Measurements from ENCODE around the gene COMMD10. TPM values are rescaled to one million over a fixed set of nuclear protein-coding genes. Genes with fewer than 3 reads are reported as not detected.
"Not testable (repeated sequence)": the region's sequence is repeated elsewhere in the genome, so short reads cannot be mapped to it uniquely, and the experiment has no call there.

The COMMD10 gene
- total RNA-seq, 1 experiment from 2014 or later: 22.7 TPM

DNA sequence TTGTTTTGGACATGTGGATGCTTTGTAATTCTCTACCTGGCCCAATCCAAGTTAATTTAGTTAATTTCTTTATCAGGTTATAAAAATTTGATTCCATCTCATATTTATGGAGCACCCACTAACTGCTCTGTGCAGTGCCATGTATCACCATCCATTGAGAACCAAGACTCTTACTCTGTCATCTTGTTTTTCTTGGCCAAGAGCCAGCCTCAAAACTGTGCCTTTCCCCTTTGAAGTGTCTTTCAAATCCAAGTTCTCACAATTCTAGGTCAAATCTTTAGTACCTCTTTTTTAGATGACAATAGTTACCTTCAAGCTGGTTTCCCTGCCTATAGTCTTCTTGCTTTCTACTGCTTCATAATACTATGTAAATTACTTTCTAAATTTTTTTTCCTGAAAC lies 3.2 kb downstream of the COMMD10 start:
- DNase-seq (ENCODE audit: low read depth): no peak
- in situ Hi-C loops (cut with HindIII; ENCODE audit: low pct_unique_long_range_greater_than_20kb, low sequenced_read_pairs): no loop called here

DNA sequence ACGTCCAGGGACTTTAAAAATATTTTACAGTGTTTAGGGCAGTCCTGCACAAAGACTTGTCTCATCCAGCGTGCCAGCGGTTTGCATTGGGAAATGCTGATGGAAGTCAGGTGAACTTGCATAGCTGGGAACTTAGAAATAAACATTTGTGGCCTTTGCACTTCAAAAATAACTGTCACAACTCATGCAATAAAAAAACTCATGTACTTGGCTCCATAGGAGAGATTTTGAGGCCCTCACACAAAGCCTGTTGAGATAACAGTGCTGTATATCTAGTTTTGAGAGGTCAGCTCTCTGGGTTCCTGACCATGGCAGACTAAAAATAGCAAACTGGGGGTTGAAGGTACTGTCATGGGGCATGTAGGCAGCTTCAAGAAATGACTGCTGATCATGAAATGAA lies 5.5 kb downstream of the COMMD10 start:
- in situ Hi-C loops (cut with HindIII; ENCODE audit: low pct_unique_long_range_greater_than_20kb, low sequenced_read_pairs): no loop called here
- DNase-seq (ENCODE audit: low read depth): no peak

- in situ Hi-C loops (cut with HindIII; ENCODE audit: low pct_unique_long_range_greater_than_20kb, low sequenced_read_pairs): no loop called here
Observed at GRCh38 chr5:116091416-116091815, 6.6 kb downstream of the COMMD10 start.

GRCh38 chr5:116097301-116097700 lies 12.5 kb downstream of the COMMD10 start:
- DNase-seq (ENCODE audit: low read depth): no peak
- in situ Hi-C loops (cut with HindIII; ENCODE audit: low pct_unique_long_range_greater_than_20kb, low sequenced_read_pairs): no loop called here

More at GRCh38 chr5:116091416-116091815, 6.6 kb downstream of the COMMD10 start:
- DNase-seq (ENCODE audit: low read depth): no peak

GRCh38 chr5:116098998-116099397 lies 14.2 kb downstream of the COMMD10 start:
- in situ Hi-C loops (cut with HindIII; ENCODE audit: low pct_unique_long_range_greater_than_20kb, low sequenced_read_pairs): no loop called here
- DNase-seq (ENCODE audit: low read depth): no peak

DNA sequence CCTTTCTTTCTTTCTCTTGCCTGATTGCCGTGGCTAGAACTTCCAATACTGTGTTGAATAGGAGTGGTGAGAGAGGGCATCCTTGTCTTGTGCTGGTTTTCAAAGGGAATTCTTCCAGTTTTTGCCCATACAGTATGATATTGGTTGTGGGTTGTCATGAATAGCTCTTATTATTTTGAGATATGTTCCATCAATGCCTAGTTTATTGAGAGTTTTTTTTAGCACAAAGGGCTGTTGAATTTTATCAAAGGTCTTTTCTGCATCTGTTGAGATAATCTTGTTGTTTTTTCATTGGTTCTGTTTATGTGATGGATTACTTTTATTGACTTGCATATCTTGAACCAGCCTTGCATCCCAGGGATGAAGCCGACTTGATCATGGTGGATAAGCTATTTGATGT lies 20.1 kb downstream of the COMMD10 start:
- in situ Hi-C loops (cut with HindIII; ENCODE audit: low pct_unique_long_range_greater_than_20kb, low sequenced_read_pairs): not testable (repeated sequence)

GRCh38 chr5:116115163-116115562 lies 30.3 kb downstream of the COMMD10 start:
- DNase-seq (ENCODE audit: low read depth): no peak
- in situ Hi-C loops (cut with HindIII; ENCODE audit: low pct_unique_long_range_greater_than_20kb, low sequenced_read_pairs): no loop called here

More for the DNA sequence above, 20.1 kb downstream of the COMMD10 start:
- not testable (repeated sequence) for DNase-seq (ENCODE audit: low read depth)

DNA sequence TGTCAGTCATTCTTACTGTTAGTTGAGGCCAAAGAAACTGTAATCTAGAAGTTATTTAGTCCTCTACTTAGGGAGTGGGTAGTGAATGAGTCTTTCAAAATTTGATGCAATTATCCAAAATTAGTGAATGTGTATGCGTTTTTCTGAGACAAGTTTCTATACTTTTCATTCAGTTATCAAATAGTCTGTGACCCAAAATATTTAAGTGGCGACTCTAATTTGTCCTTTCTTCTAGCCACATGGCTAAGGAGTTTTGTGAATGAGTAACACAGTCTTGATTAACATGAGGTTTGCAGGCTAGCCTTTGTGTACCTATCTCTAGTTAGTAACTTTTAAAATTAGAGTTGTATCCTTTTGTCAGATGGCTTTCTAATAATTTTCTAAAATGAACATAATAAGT lies 45.6 kb downstream of the COMMD10 start:
- DNase-seq (ENCODE audit: low read depth): no peak
- in situ Hi-C loops (cut with HindIII; ENCODE audit: low pct_unique_long_range_greater_than_20kb, low sequenced_read_pairs): no loop called here

- in situ Hi-C loops (cut with HindIII; ENCODE audit: low pct_unique_long_range_greater_than_20kb, low sequenced_read_pairs): no loop called here
- no peak for DNase-seq (ENCODE audit: low read depth)
Observed at GRCh38 chr5:116130976-116131375, 46.2 kb downstream of the COMMD10 start.

DNA sequence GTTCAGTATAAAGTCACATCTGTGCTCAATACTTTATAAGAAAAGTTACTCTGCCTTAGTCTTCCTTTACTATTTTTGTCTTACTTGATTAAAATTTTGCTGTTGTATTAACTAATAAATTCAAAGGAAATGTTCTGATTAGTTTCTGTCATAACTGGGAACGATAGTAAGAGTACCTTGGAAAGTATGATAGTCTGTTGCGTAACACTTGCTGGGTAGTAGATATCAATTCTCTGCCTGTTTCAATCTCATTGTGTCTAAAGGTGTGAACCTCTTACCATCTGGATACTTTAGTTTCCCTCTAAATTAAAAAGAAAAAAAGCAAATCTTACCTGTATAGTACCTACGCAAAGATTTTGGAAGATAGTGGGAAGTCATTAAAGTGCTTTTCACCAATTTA lies 48.5 kb downstream of the COMMD10 start:
- DNase-seq (ENCODE audit: low read depth): no peak
- in situ Hi-C loops (cut with HindIII; ENCODE audit: low pct_unique_long_range_greater_than_20kb, low sequenced_read_pairs): no loop called here

DNA sequence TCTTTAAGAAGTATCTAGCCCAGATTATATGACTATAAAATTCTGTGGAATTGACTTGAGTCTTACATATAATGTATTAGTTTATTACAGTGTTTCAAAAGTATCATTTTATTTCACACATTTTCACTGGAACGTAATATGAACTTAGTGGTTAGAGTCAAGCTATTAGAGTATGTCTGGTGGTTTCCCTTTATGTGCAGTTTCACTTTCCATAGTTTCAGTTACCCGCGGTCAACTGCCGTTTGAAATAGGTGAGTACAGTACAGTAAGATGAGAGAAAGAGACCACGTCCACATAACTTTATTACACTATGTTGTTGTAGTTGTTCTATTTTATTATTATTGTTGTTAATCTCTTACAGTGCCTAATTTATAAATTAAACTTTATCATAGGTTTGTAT lies 50.5 kb downstream of the COMMD10 start:
- DNase-seq (ENCODE audit: low read depth): no peak
- in situ Hi-C loops (cut with HindIII; ENCODE audit: low pct_unique_long_range_greater_than_20kb, low sequenced_read_pairs): no loop called here

GRCh38 chr5:116137544-116138378 lies 52.9 kb downstream of the COMMD10 start:
- peak; percentile 13 for DNase-seq (ENCODE audit: low read depth)
- in situ Hi-C loops (cut with HindIII; ENCODE audit: low pct_unique_long_range_greater_than_20kb, low sequenced_read_pairs): no loop called here

DNA sequence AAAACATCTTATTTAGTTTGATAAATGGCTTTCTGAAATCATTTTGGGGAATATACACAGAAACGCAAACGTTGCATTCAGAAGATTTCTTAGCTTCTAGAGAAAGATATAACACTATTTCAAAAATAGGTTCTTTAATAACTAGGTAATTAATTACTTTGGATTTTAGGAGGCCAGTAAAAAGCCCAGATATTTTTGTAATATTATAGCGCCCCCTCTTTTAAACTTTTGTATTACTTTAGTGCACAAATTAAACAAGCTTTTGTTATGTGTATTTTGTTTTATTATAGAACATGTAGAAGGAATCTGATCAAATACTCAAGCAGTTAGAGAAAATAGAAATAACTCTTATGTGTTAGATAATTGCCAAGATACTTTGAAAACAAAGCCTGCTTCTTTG lies 57.7 kb downstream of the COMMD10 start:
- in situ Hi-C loops (cut with HindIII; ENCODE audit: low pct_unique_long_range_greater_than_20kb, low sequenced_read_pairs): no loop called here

GRCh38 chr5:116144103-116144502 lies 59.3 kb downstream of the COMMD10 start:
- no peak for DNase-seq (ENCODE audit: low read depth)
- in situ Hi-C loops (cut with HindIII; ENCODE audit: low pct_unique_long_range_greater_than_20kb, low sequenced_read_pairs): no loop called here

More for the DNA sequence above, 57.7 kb downstream of the COMMD10 start:
- no peak for DNase-seq (ENCODE audit: low read depth)

DNA sequence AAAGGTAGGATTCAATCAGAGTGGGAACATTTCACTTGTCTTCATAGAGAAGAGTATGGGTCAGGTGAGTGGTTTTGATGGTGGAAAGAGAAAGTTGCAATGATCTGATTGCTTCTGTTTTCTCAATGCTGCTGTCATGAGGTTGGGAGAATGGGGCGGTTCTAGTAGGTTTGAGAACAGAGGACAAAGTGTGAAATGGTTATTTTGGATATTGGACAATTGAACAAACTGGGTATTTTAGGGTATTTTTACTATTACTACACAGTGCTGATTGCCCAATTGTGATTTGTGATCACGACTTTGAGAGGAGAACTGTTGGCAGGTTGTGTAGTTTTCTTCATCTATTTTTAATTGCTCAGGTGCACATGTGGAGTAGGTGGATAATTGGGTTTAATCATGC lies 60.2 kb downstream of the COMMD10 start:
- no peak for DNase-seq (ENCODE audit: low read depth)
- in situ Hi-C loops (cut with HindIII; ENCODE audit: low pct_unique_long_range_greater_than_20kb, low sequenced_read_pairs): no loop called here

GRCh38 chr5:116145416-116145815 lies 60.6 kb downstream of the COMMD10 start:
- DNase-seq (ENCODE audit: low read depth): no peak
- in situ Hi-C loops (cut with HindIII; ENCODE audit: low pct_unique_long_range_greater_than_20kb, low sequenced_read_pairs): no loop called here

- in situ Hi-C loops (cut with HindIII; ENCODE audit: low pct_unique_long_range_greater_than_20kb, low sequenced_read_pairs): no loop called here
- DNase-seq (ENCODE audit: low read depth): no peak
Observed at GRCh38 chr5:116152169-116152568, 67.3 kb downstream of the COMMD10 start.

DNA sequence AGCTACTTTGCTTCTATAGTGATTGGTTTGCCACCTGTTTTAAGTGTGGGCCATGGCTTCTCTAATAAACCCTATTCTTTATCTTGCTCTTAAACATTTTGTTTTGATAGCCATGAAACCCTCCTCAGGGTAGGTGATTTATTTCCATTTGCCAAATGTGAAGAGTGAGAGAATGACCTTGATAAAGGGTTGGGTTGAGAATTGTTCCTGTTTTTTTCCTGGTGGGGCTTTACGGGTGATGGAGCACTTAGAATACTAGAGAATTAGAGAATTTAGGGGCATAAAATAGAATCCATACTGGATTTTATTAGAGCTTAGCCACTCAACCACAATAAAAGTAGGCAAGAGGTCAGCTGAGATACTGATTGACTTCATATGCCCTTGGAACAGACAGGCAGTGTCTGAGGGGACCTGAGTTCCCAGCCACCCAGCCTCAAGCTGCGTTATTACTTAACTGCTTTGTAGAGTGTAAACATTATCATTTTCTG lies 68.9 kb downstream of the COMMD10 start:
- in situ Hi-C loops (cut with HindIII; ENCODE audit: low pct_unique_long_range_greater_than_20kb, low sequenced_read_pairs): no loop called here

GRCh38 chr5:116154252-116154651 lies 69.4 kb downstream of the COMMD10 start:
- in situ Hi-C loops (cut with HindIII; ENCODE audit: low pct_unique_long_range_greater_than_20kb, low sequenced_read_pairs): no loop called here
- no peak for DNase-seq (ENCODE audit: low read depth)

More for the DNA sequence above, 68.9 kb downstream of the COMMD10 start:
- DNase-seq (ENCODE audit: low read depth): no peak

- in situ Hi-C loops (cut with HindIII; ENCODE audit: low pct_unique_long_range_greater_than_20kb, low sequenced_read_pairs): no loop called here
- no peak for DNase-seq (ENCODE audit: low read depth)
Observed at GRCh38 chr5:116154931-116155330, 70.1 kb downstream of the COMMD10 start.

All from Caki2 (cell line).